Measurements from ENCODE around the gene BRWD1.
"Not testable (repeated sequence)": the region's sequence is repeated elsewhere in the genome, so short reads cannot be mapped to it uniquely, and the experiment has no call there.

BRWD1 gene

GRCh38 chr21:39173716-39174680 lies 139.4 kb downstream of the BRWD1 start:
- no peak for DNase-seq (ENCODE audit: low read depth in 2 of 2)

GRCh38 chr21:39169906-39170305 lies 143.5 kb downstream of the BRWD1 start:
- no peak for DNase-seq (ENCODE audit: low read depth in 2 of 2)

- DNase-seq (ENCODE audit: low read depth in 2 of 2), result no peak
Measured at GRCh38 chr21:39168800-39169199, 144.6 kb downstream of the BRWD1 start.

- no peak for DNase-seq (ENCODE audit: low read depth in 2 of 2)
Measured at GRCh38 chr21:39164523-39164922, 148.9 kb downstream of the BRWD1 start.

GRCh38 chr21:39161064-39161463 lies 152.4 kb downstream of the BRWD1 start:
- no peak for DNase-seq (ENCODE audit: low read depth in 2 of 2)

GRCh38 chr21:39159342-39160063 lies 153.9 kb downstream of the BRWD1 start:
- no peak for DNase-seq (ENCODE audit: low read depth in 2 of 2)

- DNase-seq (ENCODE audit: low read depth in 2 of 2), result not testable (repeated sequence)
Measured at GRCh38 chr21:39157241-39157640, 156.2 kb downstream of the BRWD1 start.

GRCh38 chr21:39156024-39156423 lies 157.4 kb downstream of the BRWD1 start:
- DNase-seq (ENCODE audit: low read depth in 2 of 2), result no peak

- no peak for DNase-seq (ENCODE audit: low read depth in 2 of 2)
Measured at GRCh38 chr21:39155578-39155977, 157.9 kb downstream of the BRWD1 start.

GRCh38 chr21:39153842-39154241 lies 159.6 kb downstream of the BRWD1 start:
- DNase-seq (ENCODE audit: low read depth in 2 of 2), result no peak

GRCh38 chr21:39153373-39153772 lies 160.1 kb downstream of the BRWD1 start:
- no peak for DNase-seq (ENCODE audit: low read depth in 2 of 2)

- no peak for DNase-seq (ENCODE audit: low read depth in 2 of 2)
Measured at GRCh38 chr21:39152271-39152670, 161.2 kb downstream of the BRWD1 start.

GRCh38 chr21:39150877-39151276 lies 162.6 kb downstream of the BRWD1 start:
- DNase-seq (ENCODE audit: low read depth in 2 of 2), result no peak

GRCh38 chr21:39150316-39150715 lies 163.1 kb downstream of the BRWD1 start:
- DNase-seq (ENCODE audit: low read depth in 2 of 2), result no peak

GRCh38 chr21:39149882-39150281 lies 163.6 kb downstream of the BRWD1 start:
- DNase-seq (ENCODE audit: low read depth in 2 of 2), result no peak

GRCh38 chr21:39148975-39149374 lies 164.5 kb downstream of the BRWD1 start:
- no peak for DNase-seq (ENCODE audit: low read depth in 2 of 2)

- DNase-seq (ENCODE audit: low read depth in 2 of 2), result no peak
Measured at GRCh38 chr21:39144191-39144590, 169.2 kb downstream of the BRWD1 start.

- DNase-seq (ENCODE audit: low read depth in 2 of 2), result no peak
Measured at GRCh38 chr21:39142972-39143371, 170.5 kb downstream of the BRWD1 start.

GRCh38 chr21:39141502-39141901 lies 171.9 kb downstream of the BRWD1 start:
- DNase-seq (ENCODE audit: low read depth in 2 of 2), result no peak

GRCh38 chr21:39137248-39138178 lies 175.9 kb downstream of the BRWD1 start:
- DNase-seq (ENCODE audit: low read depth in 2 of 2), result no peak

- no peak for DNase-seq (ENCODE audit: low read depth in 2 of 2)
Measured at GRCh38 chr21:39136711-39137110, 176.7 kb downstream of the BRWD1 start.

GRCh38 chr21:39136138-39136537 lies 177.3 kb downstream of the BRWD1 start:
- not testable (repeated sequence) for DNase-seq (ENCODE audit: low read depth in 2 of 2)

Measured in stimulated activated CD8-positive, alpha-beta memory T cell treated with anti-CD3 and anti-CD28 coated beads, Interleukin-15, amount 100 ng/mL, for 4 hours (primary cell).